Effector memory CD4-positive, alpha-beta T cell (primary cell): Measurements from ENCODE around the gene RMND1.
"Not testable (repeated sequence)": the region's sequence is repeated elsewhere in the genome, so short reads cannot be mapped to it uniquely, and the experiment has no call there.

Experiments used
- DNase-seq, 3 donors: peaks; one replicate each; pipeline ENCODE4 v3.0.0-alpha.2; 2020
- H3K27ac ChIP-seq: 2 replicates; pipeline ENCODE4 v1.7.0; 2013; ENCODE audit warnings: mild to moderate bottlenecking, low read length, moderate library complexity; ENCODE audit not compliant: insufficient read depth, poor library complexity, severe bottlenecking
- H3K27me3 ChIP-seq: replicated peaks from 2 replicates; pipeline ENCODE4 v1.7.0; 2013; ENCODE audit warnings: mild to moderate bottlenecking, low read length; ENCODE audit not compliant: insufficient read depth, control insufficient read depth, poor library complexity, severe bottlenecking
- H3K36me3 ChIP-seq: 2 replicates; pipeline ENCODE4 v1.7.0; 2013; ENCODE audit warnings: mild to moderate bottlenecking, low read length, moderate library complexity; ENCODE audit not compliant: control insufficient read depth, insufficient read depth
- H3K4me1 ChIP-seq: 2 replicates; pipeline ENCODE4 v1.7.0; 2013; ENCODE audit warnings: low read length, mild to moderate bottlenecking; ENCODE audit not compliant: control insufficient read depth, insufficient read depth, poor library complexity, severe bottlenecking
- H3K4me3 ChIP-seq: 2 replicates; pipeline ENCODE4 v1.7.0; 2013; ENCODE audit warnings: low read length, low read depth, mild to moderate bottlenecking; ENCODE audit not compliant: insufficient read depth, poor library complexity, severe bottlenecking
- H3K9me3 ChIP-seq: 2 replicates; pipeline ENCODE4 v1.7.0; 2013; ENCODE audit warnings: mild to moderate bottlenecking, low read length, moderate library complexity; ENCODE audit not compliant: control insufficient read depth

Gene RMND1

GRCh38 chr6:151389618-151390275 is 62.2 kb downstream of the RMND1 start:
- Histone ChIP-seq H3K4me1 (peaks cover 34% of the 10 kb centered on the region), H3K9me3 (no peaks in the 10 kb centered on the region), H3K27me3 (no peaks in the 10 kb centered on the region), H3K4me3 (peak overlapping the region; percentile 95), H3K27ac (peak overlapping the region; percentile 97), H3K36me3 (no peaks in the 10 kb centered on the region)
- peak in 1 of 3 donors; percentile 12 for DNase-seq

- Histone ChIP-seq H3K4me1 (peaks cover 34% of the 10 kb centered on the region), H3K27me3 (no peaks in the 10 kb centered on the region), H3K36me3 (no peaks in the 10 kb centered on the region), H3K4me3 (peak overlapping the region; percentile 95), H3K27ac (peak overlapping the region; percentile 97), H3K9me3 (no peaks in the 10 kb centered on the region)
- DNase-seq, result no peak
These were observed 62.8 kb downstream of the RMND1 start for GRCh38 chr6:151388997-151389617.

DNA sequence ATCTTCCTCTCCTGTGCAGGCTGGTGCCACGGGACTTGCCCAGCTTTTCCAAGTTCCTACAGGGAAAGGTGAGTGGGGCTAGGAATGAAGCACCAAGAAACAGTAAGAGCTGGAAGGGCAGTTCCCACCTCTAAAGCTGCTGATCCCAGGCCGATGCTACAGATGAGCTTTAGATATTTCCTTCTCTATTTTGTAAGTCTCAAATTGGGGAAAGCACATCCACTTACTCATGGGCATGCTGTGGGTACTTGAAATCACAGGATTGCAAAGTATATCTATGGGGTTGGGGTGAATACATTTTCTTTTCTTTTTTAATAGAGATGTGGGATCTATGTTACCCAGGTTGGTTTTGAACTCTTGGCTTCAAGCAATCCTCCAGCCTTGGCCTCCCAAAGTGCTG is 63.7 kb downstream of the RMND1 start:
- Histone ChIP-seq H3K4me1 (peaks cover 29% of the 10 kb centered on the region), H3K36me3 (no peaks in the 10 kb centered on the region), H3K27ac (peak overlapping the region; percentile 97), H3K27me3 (no peaks in the 10 kb centered on the region), H3K9me3 (no peaks in the 10 kb centered on the region), H3K4me3 (no peak overlapping the region)
- no peak for DNase-seq

GRCh38 chr6:151387175-151387970 is 64.6 kb downstream of the RMND1 start:
- no peaks in the 10 kb centered on the region for H3K36me3 ChIP-seq
- H3K27ac ChIP-seq, result peak overlapping the region; percentile 15
- no peak for DNase-seq
- peaks cover 21% of the 10 kb centered on the region for H3K4me1 ChIP-seq
- H3K9me3 ChIP-seq, result no peaks in the 10 kb centered on the region
- no peak overlapping the region for H3K4me3 ChIP-seq
- no peaks in the 10 kb centered on the region for H3K27me3 ChIP-seq

DNA sequence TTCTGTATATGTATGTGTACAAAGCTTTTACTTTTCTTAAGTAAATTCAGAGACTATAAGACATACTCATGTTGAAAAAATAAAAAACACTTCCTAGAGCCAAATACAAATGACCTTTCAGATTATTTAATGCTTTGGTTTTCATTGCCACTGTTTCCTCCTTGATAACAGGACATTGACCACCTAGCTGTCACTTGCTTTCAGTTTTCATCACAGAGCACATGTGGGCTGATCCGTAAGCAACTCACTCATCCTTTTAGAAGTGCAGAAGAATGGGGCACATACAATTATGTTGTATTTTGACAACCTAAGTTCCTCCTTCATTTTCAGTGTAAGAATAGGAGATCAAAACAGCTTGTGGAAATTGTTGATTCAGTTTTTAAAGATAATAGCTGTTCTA is 66.7 kb downstream of the RMND1 start:
- Histone ChIP-seq H3K36me3 (no peaks in the 10 kb centered on the region), H3K27ac (no peak overlapping the region), H3K4me1 (peaks cover 21% of the 10 kb centered on the region), H3K27me3 (no peaks in the 10 kb centered on the region), H3K4me3 (no peak overlapping the region), H3K9me3 (no peaks in the 10 kb centered on the region)
- no peak for DNase-seq

GRCh38 chr6:151384151-151384550 is 67.8 kb downstream of the RMND1 start:
- Histone ChIP-seq H3K27ac (no peak overlapping the region), H3K9me3 (no peaks in the 10 kb centered on the region), H3K4me3 (no peak overlapping the region), H3K36me3 (no peaks in the 10 kb centered on the region), H3K27me3 (no peaks in the 10 kb centered on the region), H3K4me1 (peaks cover 26% of the 10 kb centered on the region)
- DNase-seq, result no peak

DNA sequence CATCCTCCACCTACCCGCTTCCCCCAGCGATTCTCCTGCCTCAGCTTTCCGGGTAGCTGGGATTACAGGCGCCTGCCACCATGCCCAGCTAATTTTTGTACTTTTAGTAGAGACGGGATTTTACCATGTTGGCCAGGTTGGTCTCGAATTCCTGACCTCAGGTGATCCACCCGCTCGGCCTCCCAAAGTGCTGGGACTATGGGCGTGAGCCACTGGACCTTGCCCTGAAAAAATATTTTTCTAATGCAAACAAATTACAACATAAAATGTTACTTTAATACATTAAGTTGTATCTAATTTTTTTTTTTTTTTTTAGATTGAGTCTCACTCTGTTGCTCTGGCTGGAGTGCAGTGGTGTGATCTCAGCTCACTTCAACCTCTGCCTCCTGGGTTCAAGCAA is 69.3 kb downstream of the RMND1 start:
- H3K9me3 ChIP-seq, DNase-seq, H3K27ac ChIP-seq, H3K27me3 ChIP-seq, H3K4me3 ChIP-seq, H3K36me3 ChIP-seq: not testable (repeated sequence)
- H3K4me1 ChIP-seq, result peaks cover 14% of the 10 kb centered on the region

DNA sequence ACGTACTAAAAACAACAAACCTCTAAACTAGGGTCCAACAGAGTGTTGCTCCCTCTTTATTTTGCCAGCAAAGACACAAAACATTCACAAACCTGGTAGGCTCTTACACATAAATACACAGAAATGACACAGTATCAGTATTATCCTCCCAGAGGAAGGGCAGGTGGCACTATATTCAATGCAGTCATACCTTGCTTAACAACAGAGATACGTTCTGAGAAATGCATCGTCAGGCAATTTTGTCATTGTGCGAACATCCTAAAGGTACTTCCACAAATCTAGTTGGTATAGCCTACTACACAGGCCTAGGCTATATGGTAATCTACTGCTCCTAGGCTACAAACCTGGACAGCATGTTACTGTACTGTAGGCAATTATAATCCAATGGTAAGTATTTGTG is 70.2 kb downstream of the RMND1 start:
- Histone ChIP-seq H3K9me3 (no peaks in the 10 kb centered on the region), H3K27ac (no peak overlapping the region), H3K4me3 (no peak overlapping the region), H3K36me3 (no peaks in the 10 kb centered on the region), H3K27me3 (no peaks in the 10 kb centered on the region), H3K4me1 (peaks cover 12% of the 10 kb centered on the region)
- no peak for DNase-seq

DNA sequence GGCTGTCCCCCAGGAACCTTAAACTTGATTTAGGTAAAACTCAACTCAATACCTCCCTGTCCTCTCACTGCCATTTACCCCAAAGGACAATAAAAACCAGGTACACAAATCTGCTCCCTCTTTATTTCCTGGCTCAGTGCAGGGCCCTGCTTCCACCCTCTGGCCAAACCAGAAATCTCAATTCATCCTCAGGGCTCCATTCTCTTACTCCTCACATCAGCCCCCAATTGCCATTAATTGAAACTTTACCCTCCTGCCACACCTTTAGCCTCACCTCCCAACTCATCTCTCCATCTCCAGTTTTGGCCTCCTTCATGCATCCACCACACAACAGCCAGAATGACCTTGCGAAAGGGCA is 71.1 kb downstream of the RMND1 start:
- Histone ChIP-seq H3K4me1 (peaks cover 16% of the 10 kb centered on the region), H3K9me3 (no peaks in the 10 kb centered on the region), H3K4me3 (peak overlapping the region; percentile 42), H3K36me3 (no peaks in the 10 kb centered on the region), H3K27ac (peak overlapping the region; percentile 73), H3K27me3 (no peaks in the 10 kb centered on the region)
- no peak for DNase-seq
